HG03565 (cell line): Measurements from ENCODE around the gene SLC6A7.

ENCODE experiments used
- ATAC-seq: cut with Tn5 transposase; IDR thresholded peaks from one replicate; pipeline ENCODE4 v1.9.1; 2021; ENCODE audit warnings: mild to moderate bottlenecking, moderate library complexity; ENCODE audit not compliant: unreplicated experiment

SLC6A7 gene

DNA sequence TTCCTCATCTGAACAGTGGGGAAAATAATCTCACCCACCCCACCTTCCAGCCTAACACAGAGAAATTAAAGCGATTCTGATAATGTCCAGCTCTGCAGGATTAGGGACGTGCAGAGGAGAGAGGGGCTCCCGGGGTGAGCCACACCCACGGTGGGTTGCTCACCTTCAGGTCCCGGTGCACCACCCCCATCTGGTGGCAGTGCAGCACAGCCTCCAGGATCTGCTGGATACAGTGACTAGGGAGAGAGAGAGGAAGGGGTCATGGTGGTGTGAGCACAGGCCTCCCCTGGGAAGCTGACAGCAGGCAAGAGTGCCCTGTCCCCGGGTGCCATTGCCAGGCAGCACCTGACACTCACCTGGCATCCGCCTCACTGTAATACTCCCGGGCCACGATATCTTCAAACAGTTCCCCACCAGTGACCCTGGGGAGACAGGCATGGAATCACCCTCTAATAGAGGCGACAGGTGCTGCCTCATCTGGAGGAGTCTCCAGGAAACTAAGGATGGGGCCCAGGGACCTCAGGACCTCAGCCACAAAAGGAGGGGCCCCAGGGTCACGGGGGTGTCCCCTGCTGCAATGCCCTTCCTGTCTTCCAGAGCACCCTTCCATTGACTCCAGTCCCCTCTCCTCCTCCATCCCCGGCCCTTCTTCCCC, 66.7 kb downstream of the SLC6A7 start:
- no peak for ATAC-seq

DNA sequence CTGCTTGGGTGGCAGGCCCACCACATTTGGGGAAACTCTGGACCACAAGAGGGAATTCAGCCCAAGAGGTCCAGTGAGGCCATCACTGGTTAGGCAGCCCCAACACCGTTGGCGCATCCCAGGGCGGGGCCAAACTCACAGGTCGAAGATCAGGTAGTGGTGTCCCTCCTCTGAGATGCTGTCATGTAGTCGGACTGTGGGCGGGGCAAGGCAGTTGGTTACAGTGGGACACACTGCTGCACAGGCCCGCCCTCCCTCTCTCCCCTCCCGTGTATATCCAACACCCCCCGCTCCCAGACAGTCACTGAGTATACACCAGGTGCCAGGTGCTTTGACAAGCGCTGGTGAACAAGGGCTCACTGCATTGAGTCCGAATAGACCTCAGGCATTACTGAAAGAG, 67.6 kb downstream of the SLC6A7 start:
- no peak for ATAC-seq

GRCh38 chr5:150258130-150258529, 68.3 kb downstream of the SLC6A7 start:
- ATAC-seq = no peak
